B cell (primary cell): ENCODE results near the gene RUFY2. TPM values are rescaled to one million over a fixed set of nuclear protein-coding genes. Genes with fewer than 3 reads are reported as not detected.

Experiments
- ATAC-seq: fragments of 200-7000 bp; cut with Tn5 transposase; one replicate; pipeline ENCODE4 v1.10.0; 2021; ENCODE audit warnings: low read depth, mild to moderate bottlenecking, moderate number of reproducible peaks, moderate library complexity
- CTCF ChIA-PET: fragments of 350-600 bp; sonication (Branson Sonifier 250); formaldehyde crosslinking; loops from one replicate; lab custom pipeline; 2021; ENCODE audit warnings: antibody characterized with exemption, inconsistent platforms; lab: Charles Lee
- POLR2A ChIA-PET: fragments of 350-600 bp; sonication (Branson Sonifier 250); formaldehyde crosslinking; loops from one replicate; lab custom pipeline; 2021; ENCODE audit warnings: antibody characterized with exemption; lab: Charles Lee
- DNase-seq: peaks from one replicate; pipeline ENCODE4 v3.0.0; 2013
- H2AFZ ChIP-seq: 2 replicates; pipeline ENCODE4 v1.6.1; 2012; ENCODE audit warnings: mild to moderate bottlenecking, low read depth, low read length; ENCODE audit not compliant: insufficient read depth, poor library complexity, severe bottlenecking
- H3K27ac ChIP-seq, 2 donors: 1 replicate in 1 of 2; 2 replicates in 1 of 2; pipeline ENCODE4 v1.5.1; 2012 to 2013; ENCODE audit warnings: low read length in 2 of 2, mild to moderate bottlenecking in 2 of 2, moderate library complexity in 1 of 2
- H3K27me3 ChIP-seq, 4 experiments: fragments of 200-600 bp in 1 of 4; sonication (generic) in 1 of 4; replicated peaks in 1 of 4; 1 replicate in 2 of 4; 2 replicates in 2 of 4; pipeline versions ENCODE4 v1.6.1 to v1.7.0; 2013 to 2016; ENCODE audit warnings: low read length in 3 of 4, mild to moderate bottlenecking in 2 of 4, mixed read lengths in 1 of 4, moderate library complexity in 1 of 4; ENCODE audit not compliant: insufficient read depth in 4 of 4, control insufficient read depth in 3 of 4; ENCODE audit errors: control extremely low read depth in 1 of 4
- H3K36me3 ChIP-seq, 2 experiments: replicated peaks in 1 of 2; 1 replicate in 1 of 2; 2 replicates in 1 of 2; pipeline versions ENCODE4 v1.6.1 to v1.7.1; 2013; ENCODE audit warnings: low read length in 1 of 2; ENCODE audit not compliant: insufficient read depth in 2 of 2, control insufficient read depth in 1 of 2; ENCODE audit errors: control extremely low read depth in 1 of 2, extremely low read depth in 1 of 2
- H3K4me1 ChIP-seq, 2 donors: fragments of 200-600 bp in 1 of 2; sonication (generic) in 1 of 2; 1 replicate in 1 of 2; 2 replicates in 1 of 2; pipeline versions ENCODE4 v1.5.1 to v1.6.1; 2013 to 2017; ENCODE audit warnings: low read length in 2 of 2; ENCODE audit not compliant: control insufficient read depth in 2 of 2, insufficient read depth in 2 of 2
- H3K4me2 ChIP-seq: replicated peaks from 2 replicates; pipeline ENCODE3; 2012; ENCODE audit warnings: mild to moderate bottlenecking, low read depth, low read length; ENCODE audit not compliant: poor library complexity, severe bottlenecking
- H3K4me3 ChIP-seq, 5 experiments: fragments of 200-600 bp in 1 of 5; sonication (generic) in 1 of 5; 1 replicate in 3 of 5; 2 replicates in 2 of 5; pipeline versions ENCODE4 v1.5.1 to v1.7.0; 2011 to 2016; ENCODE audit warnings: low read length in 4 of 5, mild to moderate bottlenecking in 4 of 5, low read depth in 2 of 5, control low read depth in 1 of 5, moderate library complexity in 1 of 5; ENCODE audit not compliant: insufficient read depth in 1 of 5; ENCODE audit errors: control extremely low read depth in 1 of 5, extremely low read depth in 1 of 5
- H3K79me2 ChIP-seq: fragments of 200-600 bp; sonication (generic); one replicate; pipeline ENCODE4 v1.6.0; 2016; ENCODE audit warnings: low read length; ENCODE audit not compliant: control insufficient read depth, insufficient read depth
- H3K9ac ChIP-seq: fragments of 200-600 bp; sonication (generic); 2 replicates; pipeline ENCODE4 v1.6.1; 2017; ENCODE audit warnings: mild to moderate bottlenecking, low read length, moderate library complexity
- H3K9me3 ChIP-seq, 3 donors: one replicate each; pipeline versions ENCODE4 v1.6.1 to v1.7.1; 2013; ENCODE audit warnings: low read length in 2 of 3; ENCODE audit not compliant: control insufficient read depth in 2 of 3, insufficient read depth in 1 of 3; ENCODE audit errors: control extremely low read depth in 1 of 3
- H4K20me1 ChIP-seq: 2 replicates; pipeline ENCODE4 v1.6.0; 2012; ENCODE audit warnings: mild to moderate bottlenecking, low read length; ENCODE audit not compliant: insufficient read depth, control insufficient read depth, poor library complexity, severe bottlenecking
- H3K27ac Mint-ChIP-seq: one replicate; pipeline ENCODE4 v1.8.0; 2021; ENCODE audit warnings: mixed read lengths
- H3K27me3 Mint-ChIP-seq: one replicate; pipeline ENCODE4 v1.8.0; 2021; ENCODE audit warnings: mixed read lengths
- H3K4me1 Mint-ChIP-seq: one replicate; pipeline ENCODE4 v1.8.0; 2021; ENCODE audit warnings: mixed read lengths
- H3K4me3 Mint-ChIP-seq: one replicate; pipeline ENCODE4 v1.8.0; 2021; ENCODE audit warnings: mixed read lengths
- H3K9me3 Mint-ChIP-seq: one replicate; pipeline ENCODE4 v1.8.0; 2022; ENCODE audit warnings: mixed read lengths; ENCODE audit not compliant: insufficient read depth
- CTCF ChIP-seq: fragments of 200-600 bp; IDR thresholded peaks from one replicate; pipeline ENCODE4 v1.8.0; 2022; ENCODE audit warnings: antibody characterized with exemption, mild to moderate bottlenecking
- EZH2 ChIP-seq: IDR thresholded peaks from 2 replicates; pipeline ENCODE4 v1.6.1; 2012; ENCODE audit warnings: borderline replicate concordance, low read depth, mild to moderate bottlenecking, moderate library complexity, low read length; ENCODE audit not compliant: insufficient read depth, poor library complexity, severe bottlenecking
- WGBS: methylation state at CpG from one replicate; pipeline ENCODE4 v1.1.5; 2013; ENCODE audit warnings: missing lambda C conversion rate; ENCODE audit not compliant: insufficient coverage; 5-methylcytosine and 5-hydroxymethylcytosine counted together
- intact Hi-C: fragments of 100-400 bp; cut with micrococcal nuclease; formaldehyde crosslinking; loops from one replicate; pipeline ENCODE4 v1.10.0; 2022
- polyA plus RNA-seq: library from polyadenylated mRNA; depleted of rRNA; stranded (reverse); fragments of >200 nt; gene quantifications from 2 replicates; pipeline ENCODE4 v1.2.3, GENCODE V29; 2012
- total RNA-seq, 2 donors: library from RNA; stranded (reverse); fragments of 120-200 nt in 1 of 2; gene quantifications; 1 replicate in 1 of 2; 2 replicates in 1 of 2; pipeline versions ENCODE4 v1.2.3 to v1.2.4, GENCODE V29; 2013 to 2022

RUFY2 gene
- total and polyA plus RNA-seq, 2 donors (not counting 1 experiment from before 2014, with no cell fraction given): 5.8 to 38.7 TPM

- H3K4me3 ChIP-seq: no peak overlapping the region
- Mint-ChIP-seq H3K9me3 (no peaks in the 10 kb centered on the region), H3K27ac (no peak overlapping the region), H3K4me3 (no peak overlapping the region), H3K27me3 (no peaks in the 10 kb centered on the region), H3K4me1 (peaks cover 20% of the 10 kb centered on the region)
- peaks cover 35% of the 10 kb centered on the region for H3K79me2 ChIP-seq
- TF ChIP-seq CTCF (no peak), EZH2 (no peak)
- H3K4me1 ChIP-seq: peaks cover 6 to 9% of the 10 kb centered on the region in 2 donors
- H3K27ac ChIP-seq: no peak overlapping the region
- ChIA-PET CTCF (interaction anchor here (0.6 kb wide), 1 partner anchor 11 kb away, joined by 3 read pairs; no protein-coding TSS in a partner anchor), POLR2A (no interaction called here)
- DNase-seq (no peak), ATAC-seq (no peak)
- no peak overlapping the region for H3K4me2 ChIP-seq
- H3K9me3 ChIP-seq: no peaks in the 10 kb centered on the region
- H4K20me1 ChIP-seq: peaks cover 7% of the 10 kb centered on the region
- no peak overlapping the region for H3K9ac ChIP-seq
- no peak overlapping the region for H2AFZ ChIP-seq
- no CpG with 5 or more reads among the region's 1 CpG for WGBS
- intact Hi-C loops: loop anchor here (10.0 kb wide), 2 partner anchors 553 to 617 kb away; partner anchors contain the start of gene DDX21
- H3K27me3 ChIP-seq: no peaks in the 10 kb centered on the region
- peaks cover 4 to 5% of the 10 kb centered on the region in 2 experiments for H3K36me3 ChIP-seq
Measured at GRCh38 chr10:68402276-68402675, 4.8 kb downstream of the RUFY2 start.

- H3K4me3 ChIP-seq: no peak overlapping the region
- H3K9me3 Mint-ChIP-seq: no peaks in the 10 kb centered on the region
- no peak overlapping the region for H3K4me2 ChIP-seq
- no peak overlapping the region for H3K9ac ChIP-seq
- H4K20me1 ChIP-seq: no peaks in the 10 kb centered on the region
- no peaks in the 10 kb centered on the region for H3K27me3 ChIP-seq
- TF ChIP-seq CTCF (no peak), EZH2 (no peak)
- CTCF ChIA-PET: no interaction called here
- H3K27ac Mint-ChIP-seq: no peak overlapping the region
- POLR2A ChIA-PET: no interaction called here
- H3K79me2 ChIP-seq: no peaks in the 10 kb centered on the region
- ATAC-seq (no peak), DNase-seq (no peak)
- H3K4me1 Mint-ChIP-seq: no peaks in the 10 kb centered on the region
- H3K27ac ChIP-seq: no peak overlapping the region
- no peak overlapping the region for H3K4me3 Mint-ChIP-seq
- no peaks in the 10 kb centered on the region for H3K4me1 ChIP-seq
- no peaks in the 10 kb centered on the region for H3K9me3 ChIP-seq
- H3K27me3 Mint-ChIP-seq: no peaks in the 10 kb centered on the region
- no peak overlapping the region for H2AFZ ChIP-seq
- H3K36me3 ChIP-seq: peaks cover 8 to 11% of the 10 kb centered on the region in 2 experiments
- no CpG with 5 or more reads among the region's 1 CpG for WGBS
- intact Hi-C loops: no loop called here
Measured at GRCh38 chr10:68397005-68397404, 10.1 kb downstream of the RUFY2 start.
